H1 (cell line): Measurements from ENCODE around the gene KIF5C. TPM values are rescaled to one million over a fixed set of nuclear protein-coding genes. Genes with fewer than 3 reads are reported as not detected.

Source experiments
- CTCF ChIA-PET: fragments of 300-600 bp; sonication (Branson Sonifier 250); formaldehyde crosslinking; loops from one replicate; lab custom pipeline; 2021; ENCODE audit not compliant: partially characterized antibody; lab: Charles Lee
- POLR2A ChIA-PET: fragments of 300-600 bp; sonication (Branson Sonifier 250); formaldehyde crosslinking; loops from one replicate; lab custom pipeline; 2021; ENCODE audit warnings: inconsistent platforms; ENCODE audit not compliant: partially characterized antibody; lab: Charles Lee
- DNase-seq, 2 experiments: peaks; one replicate each; pipeline versions ENCODE4 v3.0.0 to v3.0.0-alpha.2; 2010 to 2022; ENCODE audit warnings: low spot score in 2 of 2, low read depth in 1 of 2, mixed read lengths in 1 of 2
- FAIRE-seq: peaks from 2 replicates; lab custom pipeline; 2011; peaks lifted over from hg19 to GRCh38; lab: Jason Lieb, UNC
- H2AFZ ChIP-seq: 2 replicates; pipeline ENCODE4 v1.8.1; 2012; ENCODE audit warnings: low read length, inconsistent platforms
- H2AK5ac ChIP-seq: 2 replicates; pipeline ENCODE4 v1.6.1; 2013; ENCODE audit warnings: low read depth, low read length
- H2BK120ac ChIP-seq: replicated peaks from 2 replicates; pipeline ENCODE3; 2013; ENCODE audit warnings: low read depth, low read length, inconsistent platforms
- H2BK12ac ChIP-seq: 2 replicates; pipeline ENCODE4 v1.6.1; 2013; ENCODE audit warnings: low read depth, low read length
- H2BK15ac ChIP-seq: 2 replicates; pipeline ENCODE4 v1.6.1; 2013; ENCODE audit warnings: low read length
- H2BK20ac ChIP-seq: 2 replicates; pipeline ENCODE4 v1.6.1; 2013; ENCODE audit warnings: low read length
- H2BK5ac ChIP-seq: 2 replicates; pipeline ENCODE4 v1.6.1; 2013; ENCODE audit warnings: low read depth, low read length
- H3K14ac ChIP-seq: 2 replicates; pipeline ENCODE4 v1.6.1; 2013; ENCODE audit warnings: inconsistent platforms; ENCODE audit not compliant: insufficient read length
- H3K18ac ChIP-seq: 2 replicates; pipeline ENCODE4 v1.6.1; 2013; ENCODE audit warnings: low read length; ENCODE audit errors: extremely low read depth
- H3K23ac ChIP-seq: 2 replicates; pipeline ENCODE4 v1.6.1; 2013; ENCODE audit warnings: inconsistent platforms; ENCODE audit not compliant: insufficient read length
- H3K23me2 ChIP-seq: 2 replicates; pipeline ENCODE4 v1.6.1; 2013; ENCODE audit warnings: low read depth, low read length
- H3K27ac ChIP-seq: 2 replicates; pipeline ENCODE4 v1.6.1; 2011; ENCODE audit warnings: low read depth, low read length, inconsistent platforms
- H3K27me3 ChIP-seq, 4 experiments: replicated peaks in 1 of 4; 1 replicate in 1 of 4; 2 replicates in 3 of 4; pipeline versions ENCODE4 v1.6.1 to v1.8.1; 2011 to 2013; ENCODE audit warnings: low read length in 3 of 4, mild to moderate bottlenecking in 3 of 4, inconsistent platforms in 2 of 4, mixed read lengths in 2 of 4, moderate library complexity in 1 of 4; ENCODE audit not compliant: control insufficient read depth in 3 of 4, insufficient read depth in 3 of 4; ENCODE audit errors: extremely low read depth in 1 of 4
- H3K36me3 ChIP-seq, 4 experiments: 2 replicates each; pipeline versions ENCODE4 v1.6.1 to v1.8.1; 2011 to 2013; ENCODE audit warnings: mild to moderate bottlenecking in 4 of 4, low read length in 3 of 4, moderate library complexity in 2 of 4, control low read depth in 1 of 4, inconsistent platforms in 1 of 4; ENCODE audit not compliant: insufficient read depth in 4 of 4, control insufficient read depth in 2 of 4
- H3K4ac ChIP-seq: replicated peaks from 2 replicates; pipeline ENCODE3; 2013; ENCODE audit warnings: low read length, low read depth, mixed read lengths, inconsistent platforms; ENCODE audit not compliant: insufficient read length
- H3K4me1 ChIP-seq, 4 experiments: replicated peaks in 1 of 4; 1 replicate in 1 of 4; 2 replicates in 3 of 4; pipeline versions ENCODE4 v1.6.1 to v1.8.1; 2011 to 2013; ENCODE audit warnings: low read length in 3 of 4, inconsistent platforms in 2 of 4, mixed read lengths in 1 of 4; ENCODE audit not compliant: insufficient read depth in 4 of 4, control insufficient read depth in 3 of 4
- H3K4me2 ChIP-seq, 2 experiments: 2 replicates each; pipeline versions ENCODE4 v1.6.1 to v1.8.1; 2011 to 2013; ENCODE audit warnings: low read depth in 2 of 2, low read length in 2 of 2, control low read depth in 1 of 2, inconsistent platforms in 1 of 2, mild to moderate bottlenecking in 1 of 2; ENCODE audit not compliant: insufficient read depth in 1 of 2
- H3K4me3 ChIP-seq, 4 experiments: fragments of 200-600, 300-600 bp in 1 of 4; sonication (generic), shearing (Covaris generic), sonication (Bioruptor Twin) in 1 of 4; 2 replicates each; pipeline versions ENCODE4 v1.5.1 to v1.8.1; 2011 to 2016; ENCODE audit warnings: low read length in 4 of 4, low read depth in 3 of 4, control low read depth in 2 of 4, inconsistent platforms in 2 of 4, mild to moderate bottlenecking in 2 of 4, mixed read lengths in 1 of 4, moderate library complexity in 1 of 4; ENCODE audit not compliant: insufficient read depth in 2 of 4; ENCODE audit errors: extremely low read depth in 1 of 4
- H3K56ac ChIP-seq: replicated peaks from 2 replicates; pipeline ENCODE3; 2013; ENCODE audit warnings: low read depth, mild to moderate bottlenecking, mixed read lengths, low read length, inconsistent platforms; ENCODE audit not compliant: insufficient read length
- H3K79me1 ChIP-seq: 2 replicates; pipeline ENCODE4 v1.6.1; 2013; ENCODE audit warnings: low read depth, low read length, control low read depth
- H3K79me2 ChIP-seq, 2 experiments: 2 replicates each; pipeline versions ENCODE4 v1.6.1 to v1.8.1; 2012 to 2013; ENCODE audit warnings: low read length in 2 of 2, mild to moderate bottlenecking in 2 of 2, inconsistent platforms in 1 of 2; ENCODE audit not compliant: insufficient read depth in 2 of 2, control insufficient read depth in 1 of 2
- H3K9ac ChIP-seq, 4 experiments: replicated peaks in 1 of 4; 1 replicate in 1 of 4; 2 replicates in 3 of 4; pipeline versions ENCODE4 v1.6.1 to v1.8.1; 2011 to 2013; ENCODE audit warnings: low read depth in 3 of 4, low read length in 3 of 4, control low read depth in 2 of 4, mild to moderate bottlenecking in 2 of 4, moderate library complexity in 2 of 4, inconsistent platforms in 1 of 4; ENCODE audit errors: extremely low read depth in 1 of 4
- H3K9me3 ChIP-seq, 2 experiments: 2 replicates each; pipeline versions ENCODE4 v1.6.1 to v1.8.1; 2012 to 2013; ENCODE audit warnings: mild to moderate bottlenecking in 2 of 2, moderate library complexity in 2 of 2, control low read depth in 1 of 2, inconsistent platforms in 1 of 2, low read depth in 1 of 2, low read length in 1 of 2, mixed read lengths in 1 of 2; ENCODE audit not compliant: insufficient read depth in 2 of 2
- H4K20me1 ChIP-seq, 2 experiments: replicated peaks in 1 of 2; 2 replicates each; pipeline versions ENCODE3 to v1.8.1; 2011 to 2013; ENCODE audit warnings: inconsistent platforms in 2 of 2, low read length in 2 of 2, mild to moderate bottlenecking in 1 of 2; ENCODE audit not compliant: insufficient read depth in 2 of 2, control insufficient read depth in 1 of 2
- H4K5ac ChIP-seq: 2 replicates; pipeline ENCODE4 v1.6.1; 2013; ENCODE audit warnings: low read length, low read depth, mixed read lengths, inconsistent platforms; ENCODE audit not compliant: insufficient read length
- H4K8ac ChIP-seq: 2 replicates; pipeline ENCODE4 v1.8.0; 2013; ENCODE audit warnings: mild to moderate bottlenecking, moderate library complexity, low read length, inconsistent platforms; ENCODE audit not compliant: insufficient read depth; ENCODE audit errors: extremely low read depth
- H4K91ac ChIP-seq: replicated peaks from 2 replicates; pipeline ENCODE3; 2013; ENCODE audit warnings: low read length, mixed read lengths, inconsistent platforms; ENCODE audit not compliant: insufficient read length
- BACH1 ChIP-seq: IDR thresholded peaks from 2 replicates; pipeline ENCODE4 v1.6.1; 2012; ENCODE audit warnings: low read length, improper control_type of control experiment
- CBX8 ChIP-seq: fragments of 300-800, 300-1000 bp; sonication (generic); IDR thresholded peaks from 2 replicates; pipeline ENCODE4 v1.7.1; 2016; ENCODE audit warnings: low read depth, low read length, borderline replicate concordance
- CEBPB ChIP-seq: IDR thresholded peaks from 2 replicates; pipeline ENCODE4 v1.6.1; 2012; ENCODE audit warnings: low read depth, low read length
- HDAC2 ChIP-seq, 2 experiments: fragments of 300-600 bp in 1 of 2; sonication (generic) in 1 of 2; IDR thresholded peaks; 2 replicates each; pipeline ENCODE4 v1.6.1; 2011 to 2012; ENCODE audit warnings: low read depth in 2 of 2, low read length in 2 of 2, mild to moderate bottlenecking in 2 of 2, moderate library complexity in 2 of 2, borderline replicate concordance in 1 of 2, inconsistent platforms in 1 of 2
- JUN ChIP-seq: IDR thresholded peaks from 2 replicates; pipeline ENCODE4 v1.6.1; 2011; ENCODE audit warnings: low read depth, mild to moderate bottlenecking, improper control_type of control experiment, low read length
- RNF2 ChIP-seq: fragments of 200-900, 300-1000 bp; sonication (generic); IDR thresholded peaks from 2 replicates; pipeline ENCODE4 v1.7.1; 2016; ENCODE audit warnings: borderline replicate concordance, low read depth, mild to moderate bottlenecking, antibody characterized with exemption, low read length; ENCODE audit not compliant: poor library complexity, severe bottlenecking; ENCODE audit errors: missing control alignments
- SP4 ChIP-seq: IDR thresholded peaks from 2 replicates; pipeline ENCODE4 v1.6.1; 2012; ENCODE audit warnings: low read length, inconsistent platforms
- WGBS, 2 experiments: shearing (Covaris generic) in 1 of 2; methylation state at CpG; one replicate each; pipeline versions ENCODE4 v1.1.6 to v1.1.7; 2013 to 2015; ENCODE audit warnings: low lambda C conversion rate in 2 of 2, mixed read lengths in 2 of 2, inconsistent platforms in 1 of 2, low coverage in 1 of 2, missing lambda C conversion rate in 1 of 2; ENCODE audit not compliant: insufficient replicate concordance in 2 of 2, insufficient coverage in 1 of 2, insufficient read length in 1 of 2; ENCODE audit errors: extremely low coverage in 1 of 2, missing lambda C conversion rate in 1 of 2; 5-methylcytosine and 5-hydroxymethylcytosine counted together
- polyA plus RNA-seq, 7 experiments: library from polyadenylated mRNA; depleted of rRNA in 3 of 7; stranded (reverse) in 5 of 7; unstranded in 2 of 7; fragments of >200 nt in 5 of 7; fragments of 200-250 nt in 2 of 7; gene quantifications; 1 replicate in 5 of 7; 2 replicates in 1 of 7; 4 replicates in 1 of 7; pipeline versions ENCODE4 v1.2.1 to v1.2.3, GENCODE V29; 2011 to 2013; ENCODE audit warnings: missing spikeins in 2 of 7, mixed read lengths in 2 of 7
- total RNA-seq: library from RNA; stranded (reverse); fragmentation: NEBNext Ultra II Directional; extraction: Animal tissue kit (Norgen Biotek cat#: 25700); gene quantifications from 2 replicates; pipeline ENCODE4 v1.2.1, GENCODE V29; 2021

KIF5C gene
- total and polyA plus RNA-seq, 2 of the 8 experiments (the other 6 are each of a cell fraction or from before 2014, with no cell fraction given): 16.3 to 66.4 TPM

DNA sequence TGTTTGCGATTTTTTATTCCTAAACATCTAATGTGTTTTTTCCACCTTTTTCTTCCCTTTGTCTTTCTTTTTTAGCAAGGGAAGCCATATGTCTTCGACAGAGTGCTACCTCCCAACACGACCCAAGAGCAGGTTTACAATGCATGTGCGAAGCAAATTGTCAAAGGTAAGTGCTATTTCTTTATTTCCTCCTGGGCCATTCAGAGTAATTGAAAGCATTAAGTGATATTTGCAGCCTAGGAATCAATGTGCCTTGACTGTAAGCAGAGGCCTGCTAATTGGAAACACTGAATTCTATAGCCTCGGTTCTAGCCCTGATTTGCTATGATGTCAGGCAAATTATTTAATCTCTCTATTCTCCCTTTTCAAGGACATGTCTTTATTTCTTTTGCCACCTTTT lies 47.0 kb downstream of the KIF5C start:
- no peak overlapping the region for H2BK12ac ChIP-seq
- no peak overlapping the region for H2AFZ ChIP-seq
- H3K56ac ChIP-seq: no peak overlapping the region
- POLR2A ChIA-PET: no interaction called here
- no peak overlapping the region for H4K8ac ChIP-seq
- H3K9me3 ChIP-seq: peaks cover 4 to 5% of the 10 kb centered on the region in 2 experiments; a peak in 3 of 4 replicates
- H3K4me1 ChIP-seq: peaks cover 2 to 7% (median 5%) of the 10 kb centered on the region in 4 experiments
- H4K91ac ChIP-seq: no peak overlapping the region
- FAIRE-seq (no peak), DNase-seq (no peak)
- H4K20me1 ChIP-seq: no peaks in the 10 kb centered on the region
- no peak overlapping the region for H3K9ac ChIP-seq
- H3K23me2 ChIP-seq: no peaks in the 10 kb centered on the region
- no peaks in the 10 kb centered on the region for H3K27me3 ChIP-seq
- H2BK120ac ChIP-seq: no peak overlapping the region
- no peak overlapping the region for H2BK15ac ChIP-seq
- H2BK5ac ChIP-seq: no peak overlapping the region
- H2AK5ac ChIP-seq: no peak overlapping the region
- peaks cover 3% of the 10 kb centered on the region; the same call in 1 of the 2 replicates for H3K79me1 ChIP-seq
- no peak overlapping the region for H3K14ac ChIP-seq
- H3K23ac ChIP-seq: no peak overlapping the region
- 85% methylated on average over 5 of the region's 5 CpGs; no CpG with 5 or more reads in 1 of the 2 experiments for WGBS, 2 experiments
- H3K4ac ChIP-seq: no peak overlapping the region
- H4K5ac ChIP-seq: no peak overlapping the region
- no peak overlapping the region for H2BK20ac ChIP-seq
- H3K79me2 ChIP-seq: peaks cover 3 to 29% of the 10 kb centered on the region in 2 experiments; a peak in 2 of 4 replicates
- no peak overlapping the region for H3K18ac ChIP-seq
- CTCF ChIA-PET: interaction anchor here (0.8 to 2.7 kb wide), 8 partner anchors 9 to 391 kb away, joined by 3 to 9 read pairs (median 3); no protein-coding TSS in a partner anchor
- H3K36me3 ChIP-seq: peaks cover 0 to 3% (median 0%) of the 10 kb centered on the region in 4 experiments; a peak in 2 of 8 replicates
- no peak overlapping the region for H3K27ac ChIP-seq
- no peak overlapping the region for H3K4me3 ChIP-seq
- H3K4me2 ChIP-seq: no peak overlapping the region
- TF ChIP-seq CBX8: no peak
- no peak for TF ChIP-seq BACH1
- no peak for TF ChIP-seq CEBPB
- no peak for TF ChIP-seq HDAC2 (IDR thresholded peaks at IDR 0.05; ENCODE audit: borderline replicate concordance in 1 of 2, low read depth in 2 of 2, low read length in 2 of 2)
- TF ChIP-seq JUN: no peak
- no peak for TF ChIP-seq RNF2
- TF ChIP-seq SP4: no peak
